GM18907 (cell line): ENCODE measurements around the gene AP1AR.
"Not testable (repeated sequence)": the region's sequence is repeated elsewhere in the genome, so short reads cannot be mapped to it uniquely, and the experiment has no call there.

ENCODE experiments used
- ATAC-seq: cut with Tn5 transposase; IDR thresholded peaks from one replicate; pipeline ENCODE4 v1.9.1; 2021; ENCODE audit warnings: mild to moderate bottlenecking, moderate library complexity; ENCODE audit not compliant: unreplicated experiment

AP1AR gene, protein sequence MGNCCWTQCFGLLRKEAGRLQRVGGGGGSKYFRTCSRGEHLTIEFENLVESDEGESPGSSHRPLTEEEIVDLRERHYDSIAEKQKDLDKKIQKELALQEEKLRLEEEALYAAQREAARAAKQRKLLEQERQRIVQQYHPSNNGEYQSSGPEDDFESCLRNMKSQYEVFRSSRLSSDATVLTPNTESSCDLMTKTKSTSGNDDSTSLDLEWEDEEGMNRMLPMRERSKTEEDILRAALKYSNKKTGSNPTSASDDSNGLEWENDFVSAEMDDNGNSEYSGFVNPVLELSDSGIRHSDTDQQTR

DNA sequence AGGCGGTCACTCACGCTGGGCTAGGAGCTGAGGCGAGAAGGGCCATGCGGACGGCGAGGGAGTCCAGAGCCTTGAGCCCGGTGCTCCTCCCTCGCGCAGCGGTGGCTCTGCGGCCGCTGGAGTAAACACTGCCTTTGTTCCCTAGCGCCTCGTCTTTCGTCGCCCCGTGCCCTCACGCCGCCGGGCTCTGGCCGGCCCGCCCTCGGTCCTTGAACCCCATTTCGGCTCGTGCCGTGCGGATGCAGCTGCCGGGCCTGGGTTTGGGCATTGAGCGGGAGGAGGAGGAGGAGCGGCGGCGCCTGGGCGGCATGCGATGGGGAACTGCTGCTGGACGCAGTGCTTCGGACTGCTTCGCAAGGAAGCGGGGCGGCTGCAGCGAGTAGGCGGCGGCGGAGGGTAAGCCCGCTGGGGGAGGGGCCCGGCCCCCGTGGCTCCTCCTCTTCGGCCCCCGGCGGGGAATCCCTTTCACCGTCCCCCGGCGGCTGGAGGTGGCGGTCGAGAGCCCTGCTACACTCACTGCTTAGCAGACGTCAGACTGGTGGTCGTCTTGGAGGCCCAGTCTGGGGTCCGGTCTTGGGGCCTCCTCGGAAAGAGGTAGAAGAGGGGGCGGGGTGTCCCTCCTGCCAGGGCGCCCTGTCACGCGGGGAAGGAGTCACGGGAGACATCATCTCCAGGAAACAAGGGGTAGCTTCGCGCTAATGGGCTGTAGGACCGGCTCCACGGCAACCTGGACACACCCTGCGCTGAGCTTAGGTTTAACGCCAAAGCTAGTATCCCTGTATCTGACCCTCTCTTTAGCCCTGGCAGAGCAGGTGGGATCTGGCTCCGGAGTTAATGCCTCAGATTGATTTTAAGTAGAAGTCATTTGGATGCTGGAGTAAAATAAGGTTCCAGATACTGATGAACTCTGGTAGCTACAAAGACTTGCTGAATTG, at the start of gene AP1AR:
TSS of gene AP1AR (plus strand) at position 9 of the 935 bp plus-strand sequence. CDS start at position 314, 305 bp downstream.
- peak; percentile 81 for ATAC-seq

GRCh38 chr4:112182604-112183003, 49.0 kb upstream of the AP1AR start:
- ATAC-seq: no peak

DNA sequence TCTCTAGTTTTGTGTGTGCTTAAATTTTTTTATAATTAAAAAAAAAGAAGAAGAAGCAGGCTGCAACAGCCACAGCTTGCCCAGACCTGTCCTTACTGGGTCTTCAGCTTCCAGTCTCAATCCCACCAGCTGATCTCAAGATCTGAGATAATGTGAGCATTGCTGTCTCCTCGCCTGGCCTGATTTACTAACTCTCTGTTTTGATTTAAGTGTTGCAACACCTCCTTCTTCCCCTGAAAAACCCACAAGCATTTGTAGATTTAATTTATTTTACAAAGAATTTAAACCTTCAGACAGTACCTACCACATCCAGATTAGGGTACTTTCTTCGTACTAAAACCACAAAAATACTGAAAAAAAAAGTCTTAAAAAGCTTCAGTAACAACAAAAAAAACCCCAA, 48.3 kb upstream of the AP1AR start:
- no peak for ATAC-seq

GRCh38 chr4:112184438-112184837, 47.1 kb upstream of the AP1AR start:
- no peak for ATAC-seq

DNA sequence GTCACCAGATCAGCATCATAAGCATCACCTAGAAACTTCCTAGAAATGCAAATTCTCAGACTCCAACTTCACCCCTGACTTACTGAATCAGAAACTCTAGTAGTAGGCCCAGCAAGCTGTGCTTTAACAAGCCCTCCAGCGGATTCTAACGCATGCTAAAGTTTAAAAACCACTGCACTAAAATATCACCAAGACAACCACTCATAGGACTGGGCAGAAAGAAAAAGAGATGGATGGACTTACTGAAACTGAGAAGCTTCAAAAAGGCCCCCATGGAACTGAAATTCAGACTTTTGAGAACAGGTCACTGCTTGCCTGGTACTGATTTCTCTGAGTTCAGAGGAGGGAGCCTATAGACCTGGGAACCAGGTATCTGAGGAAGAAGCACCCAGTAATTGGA, 46.3 kb upstream of the AP1AR start:
- peak; percentile 58 for ATAC-seq

- no peak for ATAC-seq
Observed at GRCh38 chr4:112185740-112186670, 45.6 kb upstream of the AP1AR start.

GRCh38 chr4:112189754-112190153, 41.8 kb upstream of the AP1AR start:
- no peak for ATAC-seq

DNA sequence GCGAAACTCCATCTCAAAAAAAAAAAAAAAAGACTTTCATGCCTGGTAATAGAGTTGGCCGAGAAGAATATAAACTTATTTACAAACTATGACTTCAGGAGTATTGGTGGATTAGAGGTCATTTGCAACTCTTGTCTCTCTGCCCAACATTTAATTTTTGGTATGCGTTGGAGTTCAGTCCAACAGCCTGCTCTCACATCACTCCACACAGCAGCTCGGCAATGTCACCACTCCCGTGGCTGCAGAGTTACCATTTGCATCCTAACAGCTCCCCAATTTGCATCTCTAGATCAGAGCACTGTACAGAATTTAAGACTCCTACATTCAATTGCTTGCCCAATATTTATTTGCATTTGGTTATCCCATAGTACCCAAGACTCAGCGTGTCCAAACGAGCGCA, 40.9 kb upstream of the AP1AR start:
- ATAC-seq: no peak

DNA sequence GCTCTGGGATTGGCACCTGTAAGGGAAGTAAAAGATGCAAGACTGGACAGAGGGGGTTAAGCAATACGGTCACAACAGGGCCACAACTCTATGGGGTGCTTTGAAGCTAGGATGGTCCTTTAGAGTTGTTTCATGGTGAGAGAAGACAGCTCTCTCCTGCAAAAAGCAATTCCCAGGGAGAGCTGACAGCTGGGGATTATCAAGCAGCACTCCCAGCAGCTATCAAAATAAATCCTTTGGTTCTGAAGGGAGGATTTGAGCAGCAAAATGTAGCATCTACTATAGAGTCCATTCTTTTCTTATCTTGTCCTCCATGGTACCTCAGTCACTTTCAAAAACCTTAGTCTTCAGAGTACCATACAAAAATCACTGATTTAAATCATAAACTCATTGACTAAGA, 35.1 kb upstream of the AP1AR start:
- ATAC-seq: no peak

GRCh38 chr4:112199041-112199440, 32.5 kb upstream of the AP1AR start:
- ATAC-seq: no peak

GRCh38 chr4:112201915-112202505, 29.6 kb upstream of the AP1AR start:
- ATAC-seq: no peak

GRCh38 chr4:112203593-112203992, 28.0 kb upstream of the AP1AR start:
- no peak for ATAC-seq

GRCh38 chr4:112206431-112206830, 25.2 kb upstream of the AP1AR start:
- ATAC-seq: no peak

DNA sequence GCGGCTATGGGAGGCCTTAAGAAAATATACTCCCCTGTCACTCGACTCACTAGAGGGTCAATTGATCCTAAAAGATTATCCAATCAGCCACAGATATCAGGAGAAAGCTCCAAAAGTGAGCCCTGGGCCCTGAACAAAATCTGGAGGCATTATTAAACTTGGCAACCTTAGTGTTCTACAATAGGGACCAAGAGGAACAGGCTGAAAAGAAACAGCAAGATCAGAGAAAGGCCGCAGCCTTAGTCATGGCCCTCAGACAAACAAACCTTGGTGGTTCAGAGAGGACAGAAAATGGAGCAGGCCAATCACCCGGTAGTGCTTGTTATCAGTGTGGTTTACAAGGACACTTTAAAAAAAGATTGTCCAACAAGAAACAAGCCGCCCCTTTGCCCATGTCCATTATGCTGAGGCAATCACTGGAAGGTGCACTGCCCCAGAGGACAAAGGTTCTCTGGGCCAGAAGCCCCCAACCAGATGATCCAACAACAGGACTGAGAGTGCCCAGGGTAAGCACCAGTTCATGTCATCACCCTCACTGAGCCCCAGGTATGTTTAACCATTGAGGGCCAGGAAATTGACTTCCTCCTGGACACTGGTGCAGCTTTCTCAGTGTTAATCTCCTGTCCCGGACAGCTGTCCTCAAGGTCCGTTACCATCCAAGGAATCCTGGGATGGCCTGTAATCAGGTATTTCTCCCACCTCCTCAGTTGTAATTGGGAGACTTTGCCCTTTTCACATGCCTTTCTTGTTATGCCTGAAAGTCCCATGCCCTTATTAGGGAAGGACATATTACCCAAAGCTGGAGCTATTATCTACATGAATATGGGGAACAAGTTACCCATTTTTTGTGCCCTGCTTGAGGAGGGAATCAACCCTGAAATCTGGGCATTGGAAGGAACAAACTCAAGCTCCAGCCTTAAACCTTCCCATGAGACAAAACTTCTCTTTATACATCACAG, 23.2 kb upstream of the AP1AR start:
- not testable (repeated sequence) for ATAC-seq

- no peak for ATAC-seq
Observed at GRCh38 chr4:112210777-112211176, 20.8 kb upstream of the AP1AR start.

GRCh38 chr4:112213091-112213490, 18.5 kb upstream of the AP1AR start:
- ATAC-seq: no peak

DNA sequence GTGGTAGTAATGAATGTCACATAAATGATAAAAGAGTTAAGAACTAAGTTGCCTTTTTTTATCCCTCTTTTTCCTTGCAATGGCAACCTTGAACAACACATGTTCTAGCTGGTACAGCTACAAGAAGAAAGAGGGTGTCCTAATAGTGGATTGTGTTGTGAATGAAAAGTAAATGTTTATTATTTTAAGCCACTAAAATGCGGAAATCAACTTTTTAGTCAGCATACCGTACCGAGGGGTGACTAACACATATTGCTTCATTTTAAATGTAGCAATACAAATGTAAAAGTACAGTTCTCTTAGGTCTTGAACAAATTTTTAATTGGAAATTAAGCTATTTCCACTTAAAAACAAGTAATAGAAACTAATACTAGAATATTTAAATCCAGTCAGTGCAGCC, 17.7 kb upstream of the AP1AR start:
- ATAC-seq: no peak

DNA sequence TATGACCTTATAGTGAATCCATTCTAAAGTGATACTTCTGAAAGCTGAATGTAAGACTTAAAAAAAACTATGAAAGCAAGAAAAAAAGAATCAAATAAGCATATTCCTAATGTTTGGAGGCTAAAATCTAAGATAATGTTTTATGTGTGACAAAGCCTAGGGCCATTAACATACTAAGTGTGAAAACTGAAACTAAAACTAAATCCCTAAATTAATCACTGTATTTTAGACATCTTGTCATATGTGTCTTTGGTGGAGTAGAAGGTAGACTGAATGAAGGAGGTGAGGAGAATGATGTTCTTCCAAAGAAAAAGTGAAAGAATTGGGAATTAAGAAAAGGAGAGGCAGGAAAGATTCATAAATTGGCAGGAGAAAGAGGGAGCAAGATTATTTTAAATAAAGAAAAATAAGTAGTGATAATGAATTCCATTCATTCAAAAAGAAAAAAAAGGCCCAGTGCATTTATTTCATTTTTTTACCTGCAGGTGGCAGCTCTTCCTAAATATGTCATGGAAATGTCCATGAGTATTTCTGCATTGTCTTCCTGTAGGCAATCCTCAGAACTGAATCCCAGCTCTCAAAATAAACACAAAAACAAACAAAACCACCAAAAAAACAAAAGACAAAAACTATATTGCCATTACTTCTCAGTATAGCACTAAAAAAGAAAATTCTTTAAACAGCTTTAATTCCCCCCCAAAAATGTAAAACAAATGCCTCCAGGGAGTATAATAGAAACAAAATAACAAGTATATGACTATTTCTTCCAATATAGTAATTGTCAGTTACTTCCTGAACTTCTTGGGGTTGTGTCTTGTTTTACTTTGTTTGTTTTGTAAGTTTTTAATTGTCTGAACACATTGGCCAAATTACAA, 17.0 kb upstream of the AP1AR start:
- no peak for ATAC-seq
